Gastrocnemius medialis (tissue), 4 donors: ENCODE measurements around the gene CDH4.

Experiments used
- POLR2A ChIP-seq, 2 donors: fragments of 450-650 bp; IDR thresholded peaks; one replicate each; pipeline ENCODE4 v1.6.1; 2017; ENCODE audit warnings: antibody characterized with exemption in 2 of 2, mild to moderate bottlenecking in 2 of 2, moderate library complexity in 2 of 2
- TF ChIP-seq, protein P1 (sequence below), 5 experiments: fragments of 450-650 bp in 3 of 5; fragments of 200-600 bp in 2 of 5; sonication (generic) in 2 of 5; IDR thresholded peaks in 4 of 5; conservative IDR thresholded peaks in 1 of 5; 1 replicate in 4 of 5; 2 replicates in 1 of 5; pipeline ENCODE4 v1.5.1; 2016 to 2019; ENCODE audit warnings: antibody characterized with exemption in 5 of 5, mild to moderate bottlenecking in 3 of 5, moderate library complexity in 3 of 5

DNA sequence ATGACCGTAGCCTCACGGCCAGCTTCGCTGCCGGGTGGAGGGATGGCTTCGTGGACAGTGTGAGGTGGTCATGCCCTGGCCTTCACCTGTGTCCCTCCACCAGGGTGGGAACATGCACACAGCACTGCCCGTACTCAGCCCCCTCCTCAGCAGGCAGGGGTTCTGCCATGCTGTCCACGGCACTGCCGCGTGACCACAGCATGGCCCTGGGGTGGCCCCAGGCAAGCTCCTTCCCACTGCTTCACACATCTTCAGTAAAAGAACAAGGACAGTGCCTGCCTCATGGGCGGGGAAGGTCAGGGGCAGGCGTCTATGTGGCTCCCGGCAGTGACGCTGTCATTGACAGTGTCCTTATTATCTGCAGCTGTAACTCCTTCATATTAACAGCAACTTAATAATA lies 607.7 kb downstream of the CDH4 start:
- TF ChIP-seq, protein P1, sequence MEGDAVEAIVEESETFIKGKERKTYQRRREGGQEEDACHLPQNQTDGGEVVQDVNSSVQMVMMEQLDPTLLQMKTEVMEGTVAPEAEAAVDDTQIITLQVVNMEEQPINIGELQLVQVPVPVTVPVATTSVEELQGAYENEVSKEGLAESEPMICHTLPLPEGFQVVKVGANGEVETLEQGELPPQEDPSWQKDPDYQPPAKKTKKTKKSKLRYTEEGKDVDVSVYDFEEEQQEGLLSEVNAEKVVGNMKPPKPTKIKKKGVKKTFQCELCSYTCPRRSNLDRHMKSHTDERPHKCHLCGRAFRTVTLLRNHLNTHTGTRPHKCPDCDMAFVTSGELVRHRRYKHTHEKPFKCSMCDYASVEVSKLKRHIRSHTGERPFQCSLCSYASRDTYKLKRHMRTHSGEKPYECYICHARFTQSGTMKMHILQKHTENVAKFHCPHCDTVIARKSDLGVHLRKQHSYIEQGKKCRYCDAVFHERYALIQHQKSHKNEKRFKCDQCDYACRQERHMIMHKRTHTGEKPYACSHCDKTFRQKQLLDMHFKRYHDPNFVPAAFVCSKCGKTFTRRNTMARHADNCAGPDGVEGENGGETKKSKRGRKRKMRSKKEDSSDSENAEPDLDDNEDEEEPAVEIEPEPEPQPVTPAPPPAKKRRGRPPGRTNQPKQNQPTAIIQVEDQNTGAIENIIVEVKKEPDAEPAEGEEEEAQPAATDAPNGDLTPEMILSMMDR (IDR thresholded peaks at IDR 0.05 in 4 of 5, conservative IDR thresholded peaks at IDR 0.05 in 1 of 5): no peak
- no peak for TF ChIP-seq POLR2A (IDR thresholded peaks at IDR 0.05)
